Transverse colon (tissue), 4 donors: ENCODE results near the gene SNX32. TPM values are rescaled to one million over a fixed set of nuclear protein-coding genes. Genes with fewer than 3 reads are reported as not detected.

Experiments used
- DNase-seq: peaks from one replicate; pipeline ENCODE4 v3.0.0-alpha.2; 2019
- H3K27ac ChIP-seq, 4 donors: fragments of 200-600 bp; sonication (generic); 2 replicates each; pipeline ENCODE4 v1.5.1; 2016 to 2018; ENCODE audit warnings: inconsistent platforms in 4 of 4
- H3K27me3 ChIP-seq: fragments of 200-600 bp; sonication (generic); 2 replicates; pipeline ENCODE4 v1.5.1; 2017; ENCODE audit warnings: inconsistent platforms
- H3K36me3 ChIP-seq, 4 donors: fragments of 200-600 bp; sonication (generic); 2 replicates each; pipeline ENCODE4 v1.5.1; 2017 to 2019; ENCODE audit warnings: inconsistent platforms in 4 of 4
- H3K4me1 ChIP-seq, 4 donors: fragments of 200-600 bp; sonication (generic); 2 replicates each; pipeline ENCODE4 v1.5.1; 2017 to 2020; ENCODE audit warnings: inconsistent platforms in 4 of 4
- H3K4me3 ChIP-seq, 4 donors: fragments of 200-600 bp; sonication (generic); 1 replicate in 1 of 4; 2 replicates in 3 of 4; pipeline versions ENCODE4 v1.5.1 to v1.6.1; 2017 to 2019; ENCODE audit warnings: inconsistent platforms in 4 of 4
- H3K9me3 ChIP-seq, 2 donors: fragments of 200-600 bp; sonication (generic); 2 replicates each; pipeline ENCODE4 v1.5.1; 2017 to 2019; ENCODE audit warnings: inconsistent platforms in 2 of 2
- EP300 ChIP-seq: sonication (generic); formaldehyde crosslinking; IDR thresholded peaks from one replicate; pipeline ENCODE4 v1.6.1; 2017; ENCODE audit warnings: antibody characterized with exemption, low read depth
- POLR2A ChIP-seq: fragments of 450-650 bp; IDR thresholded peaks from one replicate; pipeline ENCODE4 v1.6.1; 2016; ENCODE audit warnings: antibody characterized with exemption, mild to moderate bottlenecking, moderate library complexity
- POLR2AphosphoS5 ChIP-seq, 3 donors: sonication (generic); formaldehyde crosslinking; IDR thresholded peaks; one replicate each; pipeline ENCODE4 v1.6.1; 2016; ENCODE audit warnings: antibody characterized with exemption in 3 of 3
- WGBS, 2 donors: methylation state at CpG; one replicate each; pipeline ENCODE4 v1.1.5; 2018; ENCODE audit warnings: low coverage in 1 of 2; 5-methylcytosine and 5-hydroxymethylcytosine counted together
- in situ Hi-C, 4 donors: fragments of 200-750 bp; cut with MboI; loops; one replicate each; pipeline versions ENCODE4 v1.15.0 to v1.15.1; 2017; ENCODE audit warnings: low sequenced_read_pairs in 3 of 4, low pct_ligation_motif_present in 1 of 4, low pct_unique_long_range_greater_than_20kb in 1 of 4
- intact Hi-C: fragments of 100-400 bp; cut with DNase I; formaldehyde crosslinking; loops from one replicate; pipeline ENCODE4 v1.15.1; 2023; ENCODE audit warnings: low total_unique reads
- total RNA-seq, 4 donors: library from RNA; depleted of rRNA; stranded (reverse); fragments of >200 nt; gene quantifications; one replicate each; pipeline ENCODE4 v1.1.0, GENCODE V29; 2016
- TF ChIP-seq, protein P1 (sequence below), 5 experiments: fragments of 200-600 bp in 3 of 5; fragments of 450-650 bp in 2 of 5; sonication (generic) in 3 of 5; IDR thresholded peaks; 1 replicate in 2 of 5; 2 replicates in 3 of 5; pipeline ENCODE4 v1.5.1; 2016 to 2017; ENCODE audit warnings: antibody characterized with exemption in 5 of 5, inconsistent platforms in 3 of 5, mild to moderate bottlenecking in 2 of 5, moderate library complexity in 1 of 5

Gene SNX32
- total RNA-seq, 4 donors from 2014 or later: 0.60 to 10.0 (median 1.6) TPM; not detected in 1

DNA sequence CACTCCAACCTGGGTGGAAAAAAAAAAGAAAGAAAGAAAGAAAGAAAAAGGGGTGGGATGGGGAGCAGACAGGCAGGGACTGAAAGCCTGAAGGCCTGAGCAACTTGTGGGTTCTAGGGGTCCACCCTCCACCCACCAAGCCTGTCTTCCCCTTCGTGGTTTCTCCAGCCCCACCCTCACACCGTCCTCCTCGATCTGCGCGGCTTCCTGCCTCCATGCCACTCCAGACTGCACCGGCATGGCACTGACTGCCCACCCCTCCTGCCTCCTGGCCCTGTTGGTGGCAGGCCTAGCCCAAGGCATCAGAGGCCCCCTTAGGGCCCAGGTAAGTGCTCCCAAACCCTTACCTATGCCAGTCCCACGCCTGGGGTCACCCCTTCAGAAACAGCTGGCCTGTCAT lies 45.9 kb downstream of the SNX32 start, which contains the start of gene CTSW:
CTSW (plus strand) TSS at position 221 of the 400 bp plus-strand sequence; CDS start at position 239, 18 bp downstream.
- Histone ChIP-seq H3K27me3 (no peaks in the 10 kb centered on the region), H3K9me3 (no peaks in the 10 kb centered on the region), H3K4me1 (peaks cover 0 to 3% (median 0%) of the 10 kb centered on the region in 4 donors), H3K27ac (no peak within 1 kb of the TSS), H3K36me3 (peaks cover 0 to 5% (median 0%) of the 10 kb centered on the region in 4 donors), H3K4me3 (no peak within 1 kb of the TSS)
- 67% methylated on average over 7 of the region's 7 CpGs; no CpG with 5 or more reads in 1 of the 2 donors for WGBS, 2 donors
- in situ Hi-C loops (loop anchor here (10.0 to 25.0 kb wide), 3 partner anchors 105 to 115 kb away; no protein-coding TSS in a partner anchor), intact Hi-C loops (loop anchor here (5.0 kb wide), 1 partner anchor 113 kb away; no protein-coding TSS in a partner anchor)
- DNase-seq: no peak
- TF ChIP-seq, protein P1, sequence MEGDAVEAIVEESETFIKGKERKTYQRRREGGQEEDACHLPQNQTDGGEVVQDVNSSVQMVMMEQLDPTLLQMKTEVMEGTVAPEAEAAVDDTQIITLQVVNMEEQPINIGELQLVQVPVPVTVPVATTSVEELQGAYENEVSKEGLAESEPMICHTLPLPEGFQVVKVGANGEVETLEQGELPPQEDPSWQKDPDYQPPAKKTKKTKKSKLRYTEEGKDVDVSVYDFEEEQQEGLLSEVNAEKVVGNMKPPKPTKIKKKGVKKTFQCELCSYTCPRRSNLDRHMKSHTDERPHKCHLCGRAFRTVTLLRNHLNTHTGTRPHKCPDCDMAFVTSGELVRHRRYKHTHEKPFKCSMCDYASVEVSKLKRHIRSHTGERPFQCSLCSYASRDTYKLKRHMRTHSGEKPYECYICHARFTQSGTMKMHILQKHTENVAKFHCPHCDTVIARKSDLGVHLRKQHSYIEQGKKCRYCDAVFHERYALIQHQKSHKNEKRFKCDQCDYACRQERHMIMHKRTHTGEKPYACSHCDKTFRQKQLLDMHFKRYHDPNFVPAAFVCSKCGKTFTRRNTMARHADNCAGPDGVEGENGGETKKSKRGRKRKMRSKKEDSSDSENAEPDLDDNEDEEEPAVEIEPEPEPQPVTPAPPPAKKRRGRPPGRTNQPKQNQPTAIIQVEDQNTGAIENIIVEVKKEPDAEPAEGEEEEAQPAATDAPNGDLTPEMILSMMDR (IDR thresholded peaks at IDR 0.05): no peak
- TF ChIP-seq POLR2AphosphoS5 (IDR thresholded peaks at IDR 0.05): no peak
- no peak for TF ChIP-seq EP300
- TF ChIP-seq POLR2A: no peak

DNA sequence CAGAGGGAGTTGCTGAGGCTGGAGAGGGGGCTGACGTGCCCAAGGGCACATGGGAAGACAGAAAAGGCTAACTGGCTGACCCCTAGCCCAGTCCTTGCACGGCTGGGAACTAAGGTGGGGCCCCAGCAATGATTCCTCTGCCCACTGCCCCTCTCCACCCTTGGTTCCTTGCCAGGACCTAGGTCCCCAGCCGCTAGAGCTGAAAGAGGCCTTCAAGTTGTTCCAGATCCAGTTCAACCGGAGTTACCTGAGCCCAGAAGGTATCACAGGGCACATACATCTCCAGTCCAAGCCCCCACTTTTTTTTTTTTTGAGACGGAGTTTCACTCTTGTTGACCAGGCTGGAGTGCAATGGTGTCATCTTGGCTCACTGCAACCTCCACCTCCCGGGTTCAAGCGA lies 46.3 kb downstream of the SNX32 start:
- no peaks in the 10 kb centered on the region for H3K27me3 ChIP-seq
- no peak overlapping the region for H3K27ac ChIP-seq
- 71% methylated on average over 7 of the region's 7 CpGs; no CpG with 5 or more reads in 1 of the 2 donors for WGBS, 2 donors
- in situ Hi-C loops (loop anchor here in 3 of 4 donors (10.0 to 25.0 kb wide), 2 partner anchors 105 to 107 kb away; no protein-coding TSS in a partner anchor), intact Hi-C loops (loop anchor here (5.0 kb wide), 1 partner anchor 112 kb away; no protein-coding TSS in a partner anchor)
- H3K36me3 ChIP-seq: peaks cover 0 to 5% (median 0%) of the 10 kb centered on the region in 4 donors
- no peak for DNase-seq
- H3K4me1 ChIP-seq: peaks cover 0 to 7% (median 3%) of the 10 kb centered on the region in 4 donors
- TF ChIP-seq POLR2A: no peak
- no peak overlapping the region for H3K4me3 ChIP-seq
- H3K9me3 ChIP-seq: no peaks in the 10 kb centered on the region

DNA sequence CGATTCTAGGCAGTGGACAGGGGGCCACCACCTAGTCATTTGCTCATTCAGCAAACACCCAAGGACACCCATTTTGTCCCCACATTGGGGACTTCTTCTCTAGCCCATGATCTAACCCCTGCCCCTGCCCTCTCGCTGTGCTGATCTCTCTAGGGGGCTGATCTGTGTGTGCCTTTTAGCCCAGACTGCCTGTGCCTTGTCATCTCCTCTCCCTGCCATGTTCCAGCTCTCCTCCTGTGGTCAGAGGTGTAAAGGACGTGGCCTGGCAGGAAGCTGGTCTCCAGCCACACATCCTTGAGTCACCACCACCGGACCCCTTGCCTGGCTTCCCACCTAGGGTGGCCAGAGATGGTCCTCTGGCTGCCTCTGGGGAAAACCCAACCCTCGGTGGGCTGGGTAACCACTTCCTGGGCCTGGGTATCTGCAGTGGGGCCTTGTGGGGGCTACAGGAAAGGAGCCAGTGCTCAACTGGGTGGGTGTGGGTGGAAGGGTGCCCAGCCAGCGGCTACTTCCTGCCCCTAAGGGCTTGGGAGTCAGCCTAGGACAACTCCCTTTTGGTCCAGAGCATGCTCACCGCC lies 47.2 kb downstream of the SNX32 start:
- Histone ChIP-seq H3K4me3 (no peak overlapping the region), H3K4me1 (peaks cover 0 to 10% (median 3%) of the 10 kb centered on the region in 4 donors), H3K9me3 (no peaks in the 10 kb centered on the region), H3K36me3 (peaks cover 0 to 5% (median 0%) of the 10 kb centered on the region in 4 donors), H3K27me3 (no peaks in the 10 kb centered on the region), H3K27ac (no peak overlapping the region)
- no peak for TF ChIP-seq POLR2AphosphoS5 (IDR thresholded peaks at IDR 0.05)
- no peak for TF ChIP-seq POLR2A
- no peak for TF ChIP-seq EP300
- TF ChIP-seq, protein P1 (IDR thresholded peaks at IDR 0.05): no peak
- WGBS, 2 donors: 66% methylated on average over 7 of the region's 7 CpGs; no CpG with 5 or more reads in 1 of the 2 donors
- in situ Hi-C loops (loop anchor here in 3 of 4 donors (10.0 to 25.0 kb wide), 2 partner anchors 104 to 106 kb away; no protein-coding TSS in a partner anchor), intact Hi-C loops (loop anchor here (5.0 kb wide), 1 partner anchor 111 kb away; no protein-coding TSS in a partner anchor)
- no peak for DNase-seq

DNA sequence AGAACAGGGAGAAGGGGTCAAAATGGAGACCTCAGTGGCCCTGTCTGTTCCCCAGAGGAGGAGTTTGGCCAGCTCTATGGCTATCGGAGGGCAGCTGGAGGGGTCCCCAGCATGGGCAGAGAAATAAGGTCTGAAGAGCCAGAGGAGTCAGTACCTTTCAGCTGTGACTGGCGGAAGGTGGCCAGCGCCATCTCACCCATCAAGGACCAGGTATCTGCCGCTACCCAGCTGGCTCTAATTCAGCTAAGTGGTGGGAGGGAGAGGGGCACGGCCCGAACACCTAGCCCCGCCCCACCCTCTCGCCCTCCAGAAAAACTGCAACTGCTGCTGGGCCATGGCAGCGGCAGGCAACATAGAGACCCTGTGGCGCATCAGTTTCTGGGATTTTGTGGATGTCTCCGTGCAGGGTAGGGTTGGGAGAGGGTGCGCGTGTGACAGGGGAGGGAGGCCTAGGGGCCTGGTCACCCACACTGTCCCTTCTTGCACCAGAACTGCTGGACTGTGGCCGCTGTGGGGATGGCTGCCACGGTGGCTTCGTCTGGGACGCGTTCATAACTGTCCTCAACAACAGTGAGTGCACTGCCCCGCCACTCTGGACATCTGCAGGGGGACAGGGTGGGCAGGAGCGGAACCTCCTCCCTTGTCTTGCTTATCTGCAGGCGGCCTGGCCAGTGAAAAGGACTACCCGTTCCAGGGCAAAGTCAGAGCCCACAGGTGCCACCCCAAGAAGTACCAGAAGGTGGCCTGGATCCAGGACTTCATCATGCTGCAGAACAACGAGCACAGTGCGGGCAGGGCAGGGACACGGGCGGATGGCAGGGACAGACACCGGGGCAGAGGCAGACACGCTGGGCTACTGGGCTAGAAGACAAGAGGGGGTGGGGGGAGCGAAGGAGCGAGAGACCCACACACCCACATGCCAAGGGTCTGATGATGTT lies 48.6 kb downstream of the SNX32 start:
- Histone ChIP-seq H3K27ac (no peak overlapping the region), H3K36me3 (peaks cover 0 to 5% (median 0%) of the 10 kb centered on the region in 4 donors), H3K4me1 (peaks cover 3 to 20% (median 6%) of the 10 kb centered on the region in 4 donors), H3K27me3 (no peaks in the 10 kb centered on the region), H3K9me3 (no peaks in the 10 kb centered on the region), H3K4me3 (no peak overlapping the region)
- in situ Hi-C loops: loop anchor here in 3 of 4 donors (10.0 to 25.0 kb wide), 2 partner anchors 102 to 105 kb away; no protein-coding TSS in a partner anchor
- 90% methylated on average over 26 of the region's 30 CpGs; no CpG with 5 or more reads in 1 of the 2 donors for WGBS, 2 donors
- TF ChIP-seq POLR2A (no peak), POLR2AphosphoS5 (IDR thresholded peaks at IDR 0.05) (no peak), EP300 (no peak)
- TF ChIP-seq, protein P1 (IDR thresholded peaks at IDR 0.05): no peak
- DNase-seq: peak; percentile 6
- intact Hi-C loops: loop anchor here (5.0 kb wide), 1 partner anchor 110 kb away; no protein-coding TSS in a partner anchor
